ENCODE measurements around the gene LMTK2. TPM values are rescaled to one million over a fixed set of nuclear protein-coding genes. Genes with fewer than 3 reads are reported as not detected.

The LMTK2 gene
- total and polyA plus RNA-seq, 2 experiments from 2014 or later: 6.1 to 30.8 TPM

DNA sequence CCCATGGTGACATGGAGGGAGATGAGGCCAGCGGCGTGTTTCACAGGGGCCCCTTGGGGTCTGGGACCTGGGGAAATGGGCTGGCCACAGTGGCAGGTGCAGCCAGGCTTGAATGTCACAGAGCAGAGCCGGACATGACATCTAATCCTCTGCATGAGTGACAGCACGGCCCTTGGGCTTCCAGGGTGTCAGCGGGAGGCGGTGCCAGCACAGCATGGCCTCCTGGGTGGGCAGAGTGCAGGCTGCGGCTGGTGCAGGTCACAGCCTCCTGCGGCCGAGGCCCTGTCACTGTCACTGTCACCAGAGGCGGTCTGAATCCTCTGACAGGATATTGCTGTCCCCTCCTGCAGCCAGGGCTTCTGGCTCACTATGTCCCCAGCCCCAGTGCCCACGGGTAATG is 122.8 kb downstream of the LMTK2 start:
- no peak overlapping the region for H3K27ac ChIP-seq (ENCODE audit: low read depth)
- peaks cover 8% of the 10 kb centered on the region for H3K27me3 Mint-ChIP-seq (ENCODE audit: insufficient read depth, low read depth, poor library complexity)
- H3K27me3 ChIP-seq (ENCODE audit: insufficient read depth): no peaks in the 10 kb centered on the region
- H3K36me3 Mint-ChIP-seq (ENCODE audit: low read depth): no peaks in the 10 kb centered on the region
- no peaks in the 10 kb centered on the region for H3K9me2 ChIP-seq (ENCODE audit: insufficient read depth)
- H3K27ac Mint-ChIP-seq: no peak overlapping the region
- no peak overlapping the region for H2AFZ ChIP-seq
- H3K4me2 ChIP-seq: no peak overlapping the region
- H3F3A ChIP-seq (replicated peaks; ENCODE audit: low read depth): no peaks in the 10 kb centered on the region
- H3K4me1 ChIP-seq (ENCODE audit: insufficient read depth): no peaks in the 10 kb centered on the region
- no peak overlapping the region for H3K4me3 Mint-ChIP-seq
- H3K4me3 ChIP-seq: no peak overlapping the region
- no peak for TF ChIP-seq POLR2AphosphoS5 (IDR thresholded peaks at IDR 0.05; ENCODE audit: low read depth)
- TF ChIP-seq JUNB (IDR thresholded peaks at IDR 0.05; ENCODE audit: unreplicated experiment): no peak
- TF ChIP-seq, protein P1, sequence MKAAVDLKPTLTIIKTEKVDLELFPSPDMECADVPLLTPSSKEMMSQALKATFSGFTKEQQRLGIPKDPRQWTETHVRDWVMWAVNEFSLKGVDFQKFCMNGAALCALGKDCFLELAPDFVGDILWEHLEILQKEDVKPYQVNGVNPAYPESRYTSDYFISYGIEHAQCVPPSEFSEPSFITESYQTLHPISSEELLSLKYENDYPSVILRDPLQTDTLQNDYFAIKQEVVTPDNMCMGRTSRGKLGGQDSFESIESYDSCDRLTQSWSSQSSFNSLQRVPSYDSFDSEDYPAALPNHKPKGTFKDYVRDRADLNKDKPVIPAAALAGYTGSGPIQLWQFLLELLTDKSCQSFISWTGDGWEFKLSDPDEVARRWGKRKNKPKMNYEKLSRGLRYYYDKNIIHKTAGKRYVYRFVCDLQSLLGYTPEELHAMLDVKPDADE (IDR thresholded peaks at IDR 0.05): no peak
- no peak for TF ChIP-seq CREB1 (CRISPR knock-in tag; IDR thresholded peaks at IDR 0.05; ENCODE audit: low read depth)
- TF ChIP-seq ZNF114 (CRISPR knock-in tag; IDR thresholded peaks at IDR 0.05): no peak
- TF ChIP-seq NANOG (IDR thresholded peaks at IDR 0.05; ENCODE audit: borderline replicate concordance): no peak
- TF ChIP-seq, protein P2, sequence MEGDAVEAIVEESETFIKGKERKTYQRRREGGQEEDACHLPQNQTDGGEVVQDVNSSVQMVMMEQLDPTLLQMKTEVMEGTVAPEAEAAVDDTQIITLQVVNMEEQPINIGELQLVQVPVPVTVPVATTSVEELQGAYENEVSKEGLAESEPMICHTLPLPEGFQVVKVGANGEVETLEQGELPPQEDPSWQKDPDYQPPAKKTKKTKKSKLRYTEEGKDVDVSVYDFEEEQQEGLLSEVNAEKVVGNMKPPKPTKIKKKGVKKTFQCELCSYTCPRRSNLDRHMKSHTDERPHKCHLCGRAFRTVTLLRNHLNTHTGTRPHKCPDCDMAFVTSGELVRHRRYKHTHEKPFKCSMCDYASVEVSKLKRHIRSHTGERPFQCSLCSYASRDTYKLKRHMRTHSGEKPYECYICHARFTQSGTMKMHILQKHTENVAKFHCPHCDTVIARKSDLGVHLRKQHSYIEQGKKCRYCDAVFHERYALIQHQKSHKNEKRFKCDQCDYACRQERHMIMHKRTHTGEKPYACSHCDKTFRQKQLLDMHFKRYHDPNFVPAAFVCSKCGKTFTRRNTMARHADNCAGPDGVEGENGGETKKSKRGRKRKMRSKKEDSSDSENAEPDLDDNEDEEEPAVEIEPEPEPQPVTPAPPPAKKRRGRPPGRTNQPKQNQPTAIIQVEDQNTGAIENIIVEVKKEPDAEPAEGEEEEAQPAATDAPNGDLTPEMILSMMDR (conservative IDR thresholded peaks at IDR 0.05; ENCODE audit: low read depth in 2 of 2): no peak
- TF ChIP-seq EZH2phosphoT487 (IDR thresholded peaks at IDR 0.05; ENCODE audit: unreplicated experiment): no peak
- TF ChIP-seq, protein P3, sequence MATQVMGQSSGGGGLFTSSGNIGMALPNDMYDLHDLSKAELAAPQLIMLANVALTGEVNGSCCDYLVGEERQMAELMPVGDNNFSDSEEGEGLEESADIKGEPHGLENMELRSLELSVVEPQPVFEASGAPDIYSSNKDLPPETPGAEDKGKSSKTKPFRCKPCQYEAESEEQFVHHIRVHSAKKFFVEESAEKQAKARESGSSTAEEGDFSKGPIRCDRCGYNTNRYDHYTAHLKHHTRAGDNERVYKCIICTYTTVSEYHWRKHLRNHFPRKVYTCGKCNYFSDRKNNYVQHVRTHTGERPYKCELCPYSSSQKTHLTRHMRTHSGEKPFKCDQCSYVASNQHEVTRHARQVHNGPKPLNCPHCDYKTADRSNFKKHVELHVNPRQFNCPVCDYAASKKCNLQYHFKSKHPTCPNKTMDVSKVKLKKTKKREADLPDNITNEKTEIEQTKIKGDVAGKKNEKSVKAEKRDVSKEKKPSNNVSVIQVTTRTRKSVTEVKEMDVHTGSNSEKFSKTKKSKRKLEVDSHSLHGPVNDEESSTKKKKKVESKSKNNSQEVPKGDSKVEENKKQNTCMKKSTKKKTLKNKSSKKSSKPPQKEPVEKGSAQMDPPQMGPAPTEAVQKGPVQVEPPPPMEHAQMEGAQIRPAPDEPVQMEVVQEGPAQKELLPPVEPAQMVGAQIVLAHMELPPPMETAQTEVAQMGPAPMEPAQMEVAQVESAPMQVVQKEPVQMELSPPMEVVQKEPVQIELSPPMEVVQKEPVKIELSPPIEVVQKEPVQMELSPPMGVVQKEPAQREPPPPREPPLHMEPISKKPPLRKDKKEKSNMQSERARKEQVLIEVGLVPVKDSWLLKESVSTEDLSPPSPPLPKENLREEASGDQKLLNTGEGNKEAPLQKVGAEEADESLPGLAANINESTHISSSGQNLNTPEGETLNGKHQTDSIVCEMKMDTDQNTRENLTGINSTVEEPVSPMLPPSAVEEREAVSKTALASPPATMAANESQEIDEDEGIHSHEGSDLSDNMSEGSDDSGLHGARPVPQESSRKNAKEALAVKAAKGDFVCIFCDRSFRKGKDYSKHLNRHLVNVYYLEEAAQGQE (IDR thresholded peaks at IDR 0.05; ENCODE audit: unreplicated experiment): no peak
- no peak for TF ChIP-seq ZNF462 (CRISPR knock-in tag; IDR thresholded peaks at IDR 0.05)
- no peak for TF ChIP-seq EZH2 (IDR thresholded peaks at IDR 0.05; ENCODE audit: low read depth, unreplicated experiment)
- no peak for TF ChIP-seq STAT1 (IDR thresholded peaks at IDR 0.05; ENCODE audit: unreplicated experiment)
- no peak for TF ChIP-seq ZNF331 (CRISPR knock-in tag; IDR thresholded peaks at IDR 0.05; ENCODE audit: low read depth)
- H3K4me1 Mint-ChIP-seq: no peaks in the 10 kb centered on the region
- H3K36me3 ChIP-seq (ENCODE audit: insufficient read depth): no peaks in the 10 kb centered on the region
- H3K79me2 ChIP-seq (replicated peaks; ENCODE audit: insufficient read depth): no peaks in the 10 kb centered on the region
- DNase-seq (ENCODE audit: low spot score): no peak
- H4K20me1 ChIP-seq (replicated peaks; ENCODE audit: insufficient read depth): no peaks in the 10 kb centered on the region
- no peaks in the 10 kb centered on the region for H3K9me3 Mint-ChIP-seq
- no peak for ATAC-seq
